ENCODE results near the gene HCCS.

DNA sequence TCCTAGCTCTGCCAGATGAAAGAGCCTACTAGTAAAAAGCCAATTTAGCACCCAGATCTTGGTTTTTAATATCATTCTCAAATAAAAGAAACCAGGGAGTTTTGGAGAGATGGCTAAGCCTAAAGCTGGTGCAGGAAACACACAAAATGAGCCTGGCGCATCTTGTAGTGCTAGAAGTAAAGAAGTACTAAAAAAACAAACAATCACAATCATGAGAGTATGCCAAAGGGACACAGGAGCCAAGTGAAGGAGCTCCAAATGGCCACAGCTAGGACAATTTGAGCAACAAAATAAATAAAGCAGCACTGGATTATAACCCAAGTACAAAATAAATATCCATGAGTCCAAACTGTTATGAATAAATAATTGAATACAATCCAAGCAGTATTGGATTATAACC, 37.8 kb upstream of the HCCS start:
- TF ChIP-seq CTCF (IDR thresholded peaks at IDR 0.05) (no peak), POLR2A (IDR thresholded peaks at IDR 0.05) (no peak), EP300 (IDR thresholded peaks at IDR 0.05) (no peak)

All from stomach (tissue), 4 donors.